22Rv1 (cell line): Measurements from ENCODE around the gene KRT20.

Experiments
- H3K27ac ChIP-seq: fragments of 450-650 bp; 2 replicates; pipeline ENCODE4 v1.5.1; 2017
- CTCF ChIP-seq: fragments of 450-650 bp; IDR thresholded peaks from 2 replicates; pipeline ENCODE4 v1.5.1; 2017; ENCODE audit warnings: mild to moderate bottlenecking
- ZFX ChIP-seq: fragments of 450-650 bp; IDR thresholded peaks from 2 replicates; pipeline ENCODE4 v1.6.1; 2017; ENCODE audit warnings: antibody characterized with exemption, borderline replicate concordance

The KRT20 gene

GRCh38 chr17:40839194-40839593 is 45.8 kb downstream of the KRT20 start:
- TF ChIP-seq CTCF (no peak), ZFX (no peak)
- no peak overlapping the region for H3K27ac ChIP-seq

GRCh38 chr17:40836020-40836419 is 49.0 kb downstream of the KRT20 start:
- no peak for TF ChIP-seq ZFX
- TF ChIP-seq CTCF: no peak
- no peak overlapping the region for H3K27ac ChIP-seq

GRCh38 chr17:40833882-40834281 is 51.2 kb downstream of the KRT20 start:
- TF ChIP-seq CTCF: no peak
- TF ChIP-seq ZFX: no peak
- no peak overlapping the region for H3K27ac ChIP-seq

- H3K27ac ChIP-seq: no peak overlapping the region
These were observed 52.2 kb downstream of the KRT20 start for GRCh38 chr17:40832840-40833239.

GRCh38 chr17:40830085-40830776 is 54.8 kb downstream of the KRT20 start:
- H3K27ac ChIP-seq: no peak overlapping the region
- TF ChIP-seq CTCF: no peak
- no peak for TF ChIP-seq ZFX

More at GRCh38 chr17:40832840-40833239, 52.2 kb downstream of the KRT20 start:
- no peak for TF ChIP-seq CTCF
- no peak for TF ChIP-seq ZFX

- no peak overlapping the region for H3K27ac ChIP-seq
- TF ChIP-seq CTCF (no peak), ZFX (no peak)
These were observed 56.5 kb downstream of the KRT20 start for GRCh38 chr17:40828454-40829044.

GRCh38 chr17:40827746-40828453 is 57.1 kb downstream of the KRT20 start:
- TF ChIP-seq CTCF: no peak
- no peak for TF ChIP-seq ZFX
- H3K27ac ChIP-seq: no peak overlapping the region
